Neural progenitor cell (in vitro differentiated cells): ENCODE results near the gene MTX3. TPM values are rescaled to one million over a fixed set of nuclear protein-coding genes. Genes with fewer than 3 reads are reported as not detected.

ENCODE experiments used
- DNase-seq: peaks from one replicate; pipeline ENCODE4 v3.0.0-alpha.2; 2016; ENCODE audit warnings: low spot score
- H2AFZ ChIP-seq: fragments of 200-600 bp; sonication (generic); replicated peaks from 2 replicates; pipeline ENCODE4 v1.6.1; 2016; ENCODE audit warnings: antibody characterized with exemption
- H3F3A ChIP-seq: fragments of 200-600 bp; sonication (generic); 2 replicates; pipeline ENCODE4 v1.6.1; 2016; ENCODE audit warnings: antibody characterized with exemption, low read depth
- H3K27ac ChIP-seq: fragments of 200-600 bp; sonication (generic); 2 replicates; pipeline ENCODE4 v1.5.1; 2016; ENCODE audit warnings: mild to moderate bottlenecking
- H3K27me3 ChIP-seq: fragments of 200-600 bp; sonication (generic); 2 replicates; pipeline ENCODE4 v1.6.1; 2016; ENCODE audit warnings: mild to moderate bottlenecking, moderate library complexity
- H3K36me3 ChIP-seq: fragments of 200-600 bp; sonication (generic); 2 replicates; pipeline ENCODE4 v1.5.1; 2016
- H3K4me1 ChIP-seq: fragments of 200-600 bp; sonication (generic); 2 replicates; pipeline ENCODE4 v1.6.1; 2016; ENCODE audit warnings: mixed run types
- H3K4me2 ChIP-seq: fragments of 200-600 bp; sonication (generic); 2 replicates; pipeline ENCODE4 v1.6.1; 2016
- H3K4me3 ChIP-seq: fragments of 200-600 bp; sonication (generic); 2 replicates; pipeline ENCODE4 v1.5.1; 2016
- H3K79me2 ChIP-seq: fragments of 200-600 bp; sonication (generic); 2 replicates; pipeline ENCODE4 v1.6.1; 2016; ENCODE audit warnings: low read depth
- H3K9ac ChIP-seq: fragments of 200-600 bp; sonication (generic); 2 replicates; pipeline ENCODE4 v1.6.1; 2016
- H3K9me3 ChIP-seq: fragments of 200-600 bp; sonication (generic); 2 replicates; pipeline ENCODE4 v1.5.1; 2016; ENCODE audit warnings: low read depth
- H4K20me1 ChIP-seq: fragments of 200-600 bp; sonication (generic); 2 replicates; pipeline ENCODE4 v1.6.1; 2016; ENCODE audit warnings: low read depth
- H3K27ac Mint-ChIP-seq: 3 replicates; pipeline ENCODE4 v1.8.0; 2021; ENCODE audit warnings: mixed read lengths
- H3K27me3 Mint-ChIP-seq: 2 replicates; pipeline ENCODE4 v1.8.0; 2022; ENCODE audit warnings: low read depth, mild to moderate bottlenecking, inconsistent platforms, moderate library complexity, mixed read lengths; ENCODE audit not compliant: insufficient read depth
- H3K36me3 Mint-ChIP-seq: 3 replicates; pipeline ENCODE4 v1.8.0; 2021; ENCODE audit warnings: mixed read lengths
- H3K4me1 Mint-ChIP-seq: 3 replicates; pipeline ENCODE4 v1.8.0; 2021; ENCODE audit warnings: mixed read lengths
- H3K4me3 Mint-ChIP-seq: 3 replicates; pipeline ENCODE4 v1.8.0; 2021; ENCODE audit warnings: mild to moderate bottlenecking, moderate library complexity, mixed read lengths
- H3K9me3 Mint-ChIP-seq: 3 replicates; pipeline ENCODE4 v1.8.0; 2020; ENCODE audit warnings: mixed read lengths
- CTCF ChIP-seq: fragments of 200-600 bp; sonication (generic); IDR thresholded peaks from 2 replicates; pipeline ENCODE4 v1.5.1; 2017; ENCODE audit warnings: antibody characterized with exemption, mild to moderate bottlenecking
- EZH2 ChIP-seq: fragments of 200-600 bp; sonication (generic); IDR thresholded peaks from 2 replicates; pipeline ENCODE4 v1.6.1; 2017; ENCODE audit warnings: antibody characterized with exemption, mild to moderate bottlenecking, moderate library complexity
- EZH2phosphoT487 ChIP-seq: fragments of 200-600 bp; sonication (generic); IDR thresholded peaks from 2 replicates; pipeline ENCODE4 v1.6.1; 2017; ENCODE audit warnings: antibody characterized with exemption
- total RNA-seq: library from RNA; depleted of rRNA; stranded (reverse); fragments of >200 nt; gene quantifications from 2 replicates; pipeline ENCODE4 v1.2.3, GENCODE V29; 2015; ENCODE audit warnings: low replicate concordance

The MTX3 gene, protein sequence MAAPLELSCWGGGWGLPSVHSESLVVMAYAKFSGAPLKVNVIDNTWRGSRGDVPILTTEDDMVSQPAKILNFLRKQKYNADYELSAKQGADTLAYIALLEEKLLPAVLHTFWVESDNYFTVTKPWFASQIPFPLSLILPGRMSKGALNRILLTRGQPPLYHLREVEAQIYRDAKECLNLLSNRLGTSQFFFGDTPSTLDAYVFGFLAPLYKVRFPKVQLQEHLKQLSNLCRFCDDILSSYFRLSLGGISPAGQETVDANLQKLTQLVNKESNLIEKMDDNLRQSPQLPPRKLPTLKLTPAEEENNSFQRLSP
- total RNA-seq, result 43.1 and 64.0 TPM in 2 replicates

- Histone ChIP-seq H3K79me2 (peaks cover 26% of the 10 kb centered on the region), H3K9me3 (no peaks in the 10 kb centered on the region), H3F3A (peaks cover 11% of the 10 kb centered on the region), H3K27ac (peak within 1 kb of the TSS; percentile 96), H3K36me3 (peaks cover 12% of the 10 kb centered on the region), H3K4me2 (peak within 1 kb of the TSS; percentile 94), H3K9ac (peak within 1 kb of the TSS; percentile 86), H3K27me3 (no peaks in the 10 kb centered on the region), H3K4me3 (peak within 1 kb of the TSS; percentile 86), H4K20me1 (no peaks in the 10 kb centered on the region), H2AFZ (peak within 1 kb of the TSS; percentile 90), H3K4me1 (peaks cover 16% of the 10 kb centered on the region)
- TF ChIP-seq EZH2 (peak; percentile 24), EZH2phosphoT487 (no peak)
- Mint-ChIP-seq H3K27ac (peak within 1 kb of the TSS; percentile 88), H3K27me3 (no peaks in the 10 kb centered on the region), H3K36me3 (peaks cover 10% of the 10 kb centered on the region), H3K4me1 (peaks cover 20% of the 10 kb centered on the region), H3K9me3 (no peaks in the 10 kb centered on the region), H3K4me3 (peak within 1 kb of the TSS; percentile 93)
- peak; percentile 93 for DNase-seq
Measured at GRCh38 chr5:79990598-79991507, at the start of gene MTX3. Gene MTX3 (minus strand): TSS chr5:79991262. CDS start chr5:79991238, 24 bp downstream.

GRCh38 chr5:80039650-80040049, 48.6 kb upstream of the MTX3 start:
- peaks cover 3% of the 10 kb centered on the region for H3K4me1 Mint-ChIP-seq
- no peak overlapping the region for H3K4me3 Mint-ChIP-seq
- H3K79me2 ChIP-seq, result no peaks in the 10 kb centered on the region
- H2AFZ ChIP-seq, result no peak overlapping the region
- TF ChIP-seq EZH2 (no peak), EZH2phosphoT487 (no peak), CTCF (no peak)
- H3K36me3 Mint-ChIP-seq, result no peaks in the 10 kb centered on the region
- H3K27me3 ChIP-seq, result peaks cover 28% of the 10 kb centered on the region
- no peak overlapping the region for H3K27ac ChIP-seq
- peaks cover under 1% of the 10 kb centered on the region for H3K4me1 ChIP-seq
- no peaks in the 10 kb centered on the region for H3K36me3 ChIP-seq
- H3K4me2 ChIP-seq, result no peak overlapping the region
- no peak overlapping the region for H3K4me3 ChIP-seq
- H3K9me3 Mint-ChIP-seq, result no peaks in the 10 kb centered on the region
- H3K9me3 ChIP-seq, result no peaks in the 10 kb centered on the region
- H3K9ac ChIP-seq, result no peak overlapping the region
- H3F3A ChIP-seq, result peaks cover 7% of the 10 kb centered on the region
- DNase-seq, result no peak
- peaks cover 12% of the 10 kb centered on the region for H3K27me3 Mint-ChIP-seq
- H4K20me1 ChIP-seq, result no peaks in the 10 kb centered on the region
- H3K27ac Mint-ChIP-seq, result no peak overlapping the region

GRCh38 chr5:80037366-80037765, 46.3 kb upstream of the MTX3 start:
- no peak overlapping the region for H3K4me3 Mint-ChIP-seq
- no peak overlapping the region for H3K27ac ChIP-seq
- H3K27me3 ChIP-seq, result peaks cover 50% of the 10 kb centered on the region
- H3F3A ChIP-seq, result peaks cover 7% of the 10 kb centered on the region
- no peaks in the 10 kb centered on the region for H3K79me2 ChIP-seq
- H3K9ac ChIP-seq, result no peak overlapping the region
- H3K4me1 ChIP-seq, result peaks cover 4% of the 10 kb centered on the region
- peaks cover 2% of the 10 kb centered on the region for H3K9me3 Mint-ChIP-seq
- peaks cover 26% of the 10 kb centered on the region for H3K27me3 Mint-ChIP-seq
- peaks cover 4% of the 10 kb centered on the region for H3K4me1 Mint-ChIP-seq
- no peak overlapping the region for H3K4me3 ChIP-seq
- no peaks in the 10 kb centered on the region for H3K9me3 ChIP-seq
- no peaks in the 10 kb centered on the region for H3K36me3 ChIP-seq
- H3K36me3 Mint-ChIP-seq, result no peaks in the 10 kb centered on the region
- TF ChIP-seq EZH2phosphoT487 (no peak), EZH2 (no peak), CTCF (no peak)
- H3K27ac Mint-ChIP-seq, result no peak overlapping the region
- DNase-seq, result no peak
- no peaks in the 10 kb centered on the region for H4K20me1 ChIP-seq
- no peak overlapping the region for H2AFZ ChIP-seq
- no peak overlapping the region for H3K4me2 ChIP-seq
